A673 (cell line): Measurements from ENCODE around the gene AQP12B. TPM values are rescaled to one million over a fixed set of nuclear protein-coding genes. Genes with fewer than 3 reads are reported as not detected.
"Not testable (repeated sequence)": the region's sequence is repeated elsewhere in the genome, so short reads cannot be mapped to it uniquely, and the experiment has no call there.

Experiments
- BruUV-seq: library from RNA; stranded (reverse); fragments of 400-500 nt; replicated peaks from 2 replicates; lab custom pipeline; 2021; lab: Mats Ljungman, UMichigan
- CTCF ChIA-PET: fragments of 300-600 bp; sonication (Branson Sonifier 250); formaldehyde crosslinking; loops from one replicate; lab custom pipeline; 2022; ENCODE audit warnings: antibody characterized with exemption; lab: Charles Lee
- POLR2A ChIA-PET: fragments of 300-600 bp; sonication (Branson Sonifier 250); formaldehyde crosslinking; loops from one replicate; lab custom pipeline; 2022; ENCODE audit warnings: antibody characterized with exemption; ENCODE audit not compliant: low non-redundant PET; lab: Charles Lee
- DNase-seq: peaks from one replicate; pipeline ENCODE4 v3.0.0-alpha.2; 2015; ENCODE audit warnings: low spot score
- H3K27ac ChIP-seq: fragments of 200-600 bp; sonication (generic); 2 replicates; pipeline ENCODE4 v1.5.1; 2016; ENCODE audit warnings: mixed run types, low read depth, mild to moderate bottlenecking, mixed read lengths, antibody characterized with exemption, low read length; ENCODE audit not compliant: poor library complexity, severe bottlenecking
- H3K27me3 ChIP-seq: fragments of 200-600 bp; sonication (generic); replicated peaks from 2 replicates; pipeline ENCODE4 v1.6.1; 2017; ENCODE audit warnings: mixed run types, low read depth, mild to moderate bottlenecking, mixed read lengths, antibody characterized with exemption, low read length; ENCODE audit not compliant: insufficient read depth, poor library complexity
- H3K36me3 ChIP-seq: fragments of 200-600 bp; sonication (generic); 2 replicates; pipeline ENCODE4 v1.6.1; 2016; ENCODE audit warnings: mixed run types, mild to moderate bottlenecking, mixed read lengths, antibody characterized with exemption, low read length; ENCODE audit not compliant: insufficient read depth, poor library complexity, severe bottlenecking
- H3K4me1 ChIP-seq: fragments of 200-600 bp; sonication (generic); 2 replicates; pipeline ENCODE4 v1.6.1; 2017; ENCODE audit warnings: mixed run types, mild to moderate bottlenecking, mixed read lengths, antibody characterized with exemption, low read length; ENCODE audit not compliant: insufficient read depth, poor library complexity, severe bottlenecking
- H3K4me3 ChIP-seq: fragments of 200-600 bp; sonication (generic); 2 replicates; pipeline ENCODE4 v1.5.1; 2016; ENCODE audit warnings: low read depth, mixed run types, mild to moderate bottlenecking, mixed read lengths, low read length; ENCODE audit not compliant: poor library complexity, severe bottlenecking
- H3K9me3 ChIP-seq: fragments of 200-600 bp; sonication (generic); 2 replicates; pipeline ENCODE4 v1.6.1; 2016; ENCODE audit warnings: mixed run types, low read depth, mild to moderate bottlenecking, mixed read lengths, antibody characterized with exemption, low read length; ENCODE audit not compliant: poor library complexity, severe bottlenecking
- EZH2 ChIP-seq: fragments of 200-600 bp; sonication (generic); IDR thresholded peaks from 2 replicates; pipeline ENCODE4 v1.6.1; 2017; ENCODE audit warnings: borderline replicate concordance, low read depth, mild to moderate bottlenecking, mixed read lengths, antibody characterized with exemption, low read length; ENCODE audit not compliant: poor library complexity, severe bottlenecking
- intact Hi-C: fragments of 100-400 bp; cut with micrococcal nuclease; formaldehyde crosslinking; loops from one replicate; pipeline ENCODE4 v1.10.0; 2022; ENCODE audit not compliant: unreplicated experiment
- total RNA-seq: library from RNA; stranded (reverse); gene quantifications from 2 replicates; pipeline ENCODE4 v1.2.3, GENCODE V29; 2021
- TF ChIP-seq, protein P1 (sequence below): fragments of 300-800, 200-600 bp; sonication (generic); conservative IDR thresholded peaks from 2 replicates; pipeline ENCODE4 v1.5.1; 2017; ENCODE audit warnings: low read depth, mild to moderate bottlenecking, antibody characterized with exemption, low read length, moderate library complexity, mixed read lengths

The AQP12B gene
- total RNA-seq, 1 experiment from 2014 or later: not detected

DNA sequence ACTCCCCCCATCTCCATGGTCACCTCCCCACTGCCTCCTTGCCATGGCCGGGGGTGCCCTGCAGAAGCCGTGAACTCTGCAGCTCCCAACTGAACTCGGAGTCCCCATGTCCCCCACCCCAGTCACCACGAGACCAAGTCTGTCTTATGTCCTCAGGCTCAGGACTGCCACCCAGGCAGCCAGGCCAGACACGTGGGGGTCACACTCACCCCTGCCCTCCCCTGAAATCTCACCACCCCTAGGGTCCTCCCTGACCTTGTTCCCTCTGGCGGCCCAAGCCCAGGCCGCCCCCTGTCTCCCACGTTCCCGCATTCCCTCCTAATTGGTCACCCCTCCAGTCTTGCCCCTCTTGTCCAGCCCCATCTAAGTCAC is 19.9 kb upstream of the AQP12B start:
- DNase-seq: no peak
- no TSS peak for BruUV-seq
- POLR2A ChIA-PET: no interaction called here
- H3K27ac ChIP-seq: no peak overlapping the region
- no peaks in the 10 kb centered on the region for H3K4me1 ChIP-seq
- intact Hi-C loops: no loop called here
- TF ChIP-seq, protein P1, sequence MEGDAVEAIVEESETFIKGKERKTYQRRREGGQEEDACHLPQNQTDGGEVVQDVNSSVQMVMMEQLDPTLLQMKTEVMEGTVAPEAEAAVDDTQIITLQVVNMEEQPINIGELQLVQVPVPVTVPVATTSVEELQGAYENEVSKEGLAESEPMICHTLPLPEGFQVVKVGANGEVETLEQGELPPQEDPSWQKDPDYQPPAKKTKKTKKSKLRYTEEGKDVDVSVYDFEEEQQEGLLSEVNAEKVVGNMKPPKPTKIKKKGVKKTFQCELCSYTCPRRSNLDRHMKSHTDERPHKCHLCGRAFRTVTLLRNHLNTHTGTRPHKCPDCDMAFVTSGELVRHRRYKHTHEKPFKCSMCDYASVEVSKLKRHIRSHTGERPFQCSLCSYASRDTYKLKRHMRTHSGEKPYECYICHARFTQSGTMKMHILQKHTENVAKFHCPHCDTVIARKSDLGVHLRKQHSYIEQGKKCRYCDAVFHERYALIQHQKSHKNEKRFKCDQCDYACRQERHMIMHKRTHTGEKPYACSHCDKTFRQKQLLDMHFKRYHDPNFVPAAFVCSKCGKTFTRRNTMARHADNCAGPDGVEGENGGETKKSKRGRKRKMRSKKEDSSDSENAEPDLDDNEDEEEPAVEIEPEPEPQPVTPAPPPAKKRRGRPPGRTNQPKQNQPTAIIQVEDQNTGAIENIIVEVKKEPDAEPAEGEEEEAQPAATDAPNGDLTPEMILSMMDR: no peak
- no peak for TF ChIP-seq EZH2
- H3K27me3 ChIP-seq: no peaks in the 10 kb centered on the region
- CTCF ChIA-PET: no interaction called here
- no peak overlapping the region for H3K4me3 ChIP-seq
- H3K36me3 ChIP-seq: no peaks in the 10 kb centered on the region
- no peaks in the 10 kb centered on the region for H3K9me3 ChIP-seq

DNA sequence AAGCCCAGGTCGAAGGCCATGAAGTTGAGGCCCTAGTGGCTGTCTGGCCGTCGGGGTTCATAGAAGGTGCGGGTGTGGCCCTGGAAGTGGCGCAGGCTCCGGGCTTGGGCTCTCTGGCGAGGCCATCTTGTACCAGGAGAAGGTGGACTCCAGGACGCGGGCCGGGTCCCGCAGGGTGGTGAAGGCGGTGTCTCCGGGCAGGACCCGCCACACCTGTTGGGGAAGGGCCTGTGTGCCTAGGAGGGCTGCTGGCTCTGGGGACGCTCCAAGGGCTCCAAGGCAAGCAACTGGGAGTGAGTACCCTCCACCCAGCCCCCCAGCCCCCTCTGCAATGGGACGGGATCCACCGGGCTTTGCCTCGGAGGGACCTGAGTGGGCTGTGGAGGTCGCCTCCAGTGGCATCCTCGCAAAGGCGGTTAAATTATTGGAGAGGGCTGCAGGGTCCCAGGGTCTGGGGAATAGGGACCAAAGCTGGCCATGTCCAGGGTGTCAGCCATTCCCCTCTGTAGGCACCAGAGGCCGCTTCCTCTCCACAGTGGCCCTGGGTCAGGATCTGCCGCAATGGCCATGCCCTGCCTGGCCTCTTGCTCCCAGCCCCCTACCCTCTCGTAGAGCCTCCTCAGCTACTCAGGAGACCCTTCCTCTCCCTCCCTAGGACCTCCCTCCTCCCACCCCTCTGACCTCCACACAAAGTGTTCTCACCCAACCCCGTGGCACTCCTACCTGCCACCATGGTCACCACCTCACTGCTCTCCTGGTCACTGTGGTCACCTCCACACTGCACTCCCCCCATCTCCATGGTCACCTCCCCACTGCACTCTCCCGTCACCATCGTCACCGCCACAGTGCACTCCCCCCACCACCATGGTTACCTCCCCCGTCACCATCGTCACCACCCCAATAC is 19.3 kb upstream of the AQP12B start:
- no peak for DNase-seq
- no peak for TF ChIP-seq EZH2
- TF ChIP-seq, protein P1: no peak

DNA sequence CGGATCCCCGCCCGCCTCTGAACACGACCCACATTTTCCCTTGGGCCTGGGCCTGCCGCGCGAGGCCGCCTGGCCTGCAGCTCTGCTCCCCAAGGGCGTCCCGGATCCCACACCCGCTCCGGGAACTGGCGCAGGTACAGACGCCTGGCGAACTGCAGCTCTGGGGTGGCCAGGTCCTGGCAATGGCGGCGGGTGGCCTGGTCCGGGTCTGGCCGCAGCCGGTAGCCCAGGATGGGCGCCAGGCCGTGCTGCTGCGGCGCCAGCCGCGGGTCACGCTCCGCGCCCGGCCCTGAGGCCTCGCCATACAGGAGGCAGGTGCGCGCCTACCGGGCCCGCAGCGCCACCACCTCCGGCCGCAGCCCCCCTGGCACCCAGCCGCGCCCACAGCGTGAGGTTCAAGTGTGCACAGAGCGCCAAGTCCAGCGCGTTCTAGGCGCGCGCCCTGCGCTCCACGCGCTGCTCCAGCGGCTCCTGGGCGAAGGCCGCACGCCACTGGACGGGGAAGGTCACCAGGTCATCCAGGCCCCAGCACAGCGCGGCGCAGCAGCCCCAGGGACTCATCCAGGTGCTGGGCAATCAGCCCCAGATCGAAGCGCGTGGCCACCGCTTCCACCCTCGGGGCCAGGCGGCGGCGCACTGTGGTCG is 18.5 kb upstream of the AQP12B start:
- H3K4me1 ChIP-seq: no peaks in the 10 kb centered on the region
- no peaks in the 10 kb centered on the region for H3K27me3 ChIP-seq
- H3K36me3 ChIP-seq: no peaks in the 10 kb centered on the region
- TF ChIP-seq, protein P1: no peak
- no peak for TF ChIP-seq EZH2
- H3K9me3 ChIP-seq: no peaks in the 10 kb centered on the region
- intact Hi-C loops: no loop called here
- no peak overlapping the region for H3K27ac ChIP-seq
- BruUV-seq: no TSS peak
- no peak overlapping the region for H3K4me3 ChIP-seq
- DNase-seq: no peak
- ChIA-PET CTCF (no interaction called here), POLR2A (no interaction called here)

More for the DNA sequence above, 19.3 kb upstream of the AQP12B start:
- no TSS peak for BruUV-seq
- H3K4me3 ChIP-seq: no peak overlapping the region
- intact Hi-C loops: no loop called here
- H3K4me1 ChIP-seq: no peaks in the 10 kb centered on the region
- no peak overlapping the region for H3K27ac ChIP-seq
- H3K9me3 ChIP-seq: no peaks in the 10 kb centered on the region
- H3K27me3 ChIP-seq: no peaks in the 10 kb centered on the region
- no peaks in the 10 kb centered on the region for H3K36me3 ChIP-seq
- ChIA-PET POLR2A (no interaction called here), CTCF (no interaction called here)

DNA sequence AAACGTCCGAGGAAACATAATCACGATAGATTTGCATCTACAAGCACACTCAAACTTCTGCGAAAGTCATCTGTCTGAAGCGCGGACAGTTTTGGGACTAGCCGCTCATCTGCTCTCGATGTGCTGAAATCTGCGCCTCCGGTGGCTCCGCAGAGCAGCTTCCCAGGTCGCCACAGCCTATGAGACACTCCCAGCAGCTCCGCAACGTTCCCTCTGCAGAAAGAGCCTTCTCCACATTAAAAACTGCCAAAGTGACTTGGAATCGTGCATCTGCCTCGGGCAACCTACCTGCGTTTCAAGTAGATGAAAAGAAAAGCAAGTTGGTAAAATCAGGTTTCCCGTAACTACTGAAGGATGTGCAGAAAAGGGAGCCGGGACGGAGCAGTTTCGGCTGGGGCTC is 17.9 kb upstream of the AQP12B start:
- POLR2A ChIA-PET, H3K4me3 ChIP-seq, H3K36me3 ChIP-seq, DNase-seq, H3K4me1 ChIP-seq, intact Hi-C loops, H3K9me3 ChIP-seq, BruUV-seq, H3K27ac ChIP-seq, H3K27me3 ChIP-seq: not testable (repeated sequence)
- CTCF ChIA-PET: interaction anchor here (0.9 kb wide), 1 partner anchor 186 kb away, joined by 3 read pairs; no protein-coding TSS in a partner anchor

DNA sequence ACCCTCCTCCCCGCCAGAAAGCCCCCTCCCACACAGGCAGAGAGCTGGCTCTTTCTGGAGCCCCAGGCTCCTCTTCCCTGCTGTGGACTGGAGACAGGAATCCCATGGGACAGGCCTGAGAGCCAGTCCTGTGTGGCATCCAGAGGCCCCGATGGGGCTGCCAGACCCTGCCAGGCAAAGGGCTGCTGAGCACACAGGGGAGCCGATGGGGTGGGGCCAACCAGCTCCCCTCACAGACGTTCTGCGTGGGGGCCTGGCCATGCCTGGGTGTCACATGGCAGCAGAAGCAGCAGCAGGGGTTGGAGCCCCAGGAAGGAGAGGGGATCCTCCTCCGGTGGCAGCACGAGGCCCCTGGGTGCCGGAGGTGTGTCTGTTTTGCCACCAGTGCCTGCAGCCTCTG is 17.1 kb upstream of the AQP12B start:
- CTCF ChIA-PET: interaction anchor here (0.9 kb wide), 1 partner anchor 186 kb away, joined by 3 read pairs; no protein-coding TSS in a partner anchor
- H3K27me3 ChIP-seq, H3K27ac ChIP-seq, H3K36me3 ChIP-seq, H3K4me3 ChIP-seq, DNase-seq, H3K4me1 ChIP-seq, POLR2A ChIA-PET, H3K9me3 ChIP-seq, intact Hi-C loops, BruUV-seq: not testable (repeated sequence)
